ENCODE data around the gene ODC1.

The ODC1 gene

DNA sequence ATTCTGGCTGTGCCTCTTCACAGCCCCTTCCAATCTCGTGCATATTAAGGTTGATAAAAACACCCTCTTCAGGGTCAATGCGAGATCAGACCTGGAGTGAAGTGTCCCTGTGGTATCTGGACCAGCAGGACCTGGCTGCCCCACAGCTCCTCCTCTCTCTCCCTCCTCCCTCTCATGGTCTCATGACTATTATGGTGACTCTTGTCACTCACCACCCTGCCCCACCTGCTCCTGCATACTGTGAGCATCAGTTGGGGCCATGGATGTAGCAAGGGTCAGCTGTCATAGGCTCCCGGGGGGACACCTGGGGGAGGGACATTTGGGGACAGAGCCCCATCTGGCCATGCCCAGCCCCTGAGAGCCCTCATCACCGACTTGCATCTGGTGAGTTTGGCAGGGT, 50.2 kb downstream of the ODC1 start:
- no peak overlapping the region for H3K9ac ChIP-seq (ENCODE audit: low read depth, low read length)
- no peaks in the 10 kb centered on the region for H3K36me3 ChIP-seq (ENCODE audit: control insufficient read depth, insufficient read depth, low read length)
- peaks cover 3% of the 10 kb centered on the region for H3K4me1 ChIP-seq (ENCODE audit: control insufficient read depth, insufficient read depth, low read length)
- H3K9me3 ChIP-seq (ENCODE audit: control insufficient read depth, insufficient read depth, low read length): no peaks in the 10 kb centered on the region
- H3K4me3 ChIP-seq (ENCODE audit: low read depth, low read length): no peak overlapping the region
- H3K27me3 ChIP-seq (ENCODE audit: control insufficient read depth, insufficient read depth, low read length): no peaks in the 10 kb centered on the region

DNA sequence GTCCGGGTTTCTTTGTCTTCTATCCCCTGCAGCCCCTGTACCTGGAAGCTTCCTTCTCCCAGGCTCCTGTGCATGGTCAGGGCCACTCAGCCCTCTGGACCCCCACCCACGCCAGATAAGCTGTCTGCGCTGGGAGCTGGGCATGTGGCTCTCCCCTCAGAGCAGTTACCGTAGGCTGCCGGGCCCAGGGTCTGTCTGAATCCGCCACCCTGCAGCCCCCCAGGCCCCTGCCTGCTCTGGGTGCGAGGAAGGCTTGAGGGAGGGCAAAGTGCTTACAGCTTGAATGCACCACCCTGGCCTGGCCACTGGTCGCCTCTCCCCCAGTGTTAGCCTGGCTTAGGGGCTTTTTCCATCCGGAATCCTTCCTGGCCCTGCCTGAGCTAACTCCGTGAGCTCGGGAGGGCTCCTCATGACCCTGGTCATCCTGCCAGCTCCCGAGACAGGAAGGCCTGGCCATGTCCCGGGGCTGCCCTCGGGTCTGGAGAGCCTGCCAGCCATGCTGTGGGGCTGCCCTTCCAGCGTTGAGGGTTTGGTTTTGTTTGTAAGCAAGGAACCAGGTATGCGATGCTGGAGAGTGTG, 50.7 kb downstream of the ODC1 start:
- peaks cover 4% of the 10 kb centered on the region for H3K4me1 ChIP-seq (ENCODE audit: control insufficient read depth, insufficient read depth, low read length)
- no peaks in the 10 kb centered on the region for H3K36me3 ChIP-seq (ENCODE audit: control insufficient read depth, insufficient read depth, low read length)
- no peaks in the 10 kb centered on the region for H3K9me3 ChIP-seq (ENCODE audit: control insufficient read depth, insufficient read depth, low read length)
- H3K9ac ChIP-seq (ENCODE audit: low read depth, low read length): no peak overlapping the region
- H3K4me3 ChIP-seq (ENCODE audit: low read depth, low read length): no peak overlapping the region
- H3K27me3 ChIP-seq (ENCODE audit: control insufficient read depth, insufficient read depth, low read length): no peaks in the 10 kb centered on the region

DNA sequence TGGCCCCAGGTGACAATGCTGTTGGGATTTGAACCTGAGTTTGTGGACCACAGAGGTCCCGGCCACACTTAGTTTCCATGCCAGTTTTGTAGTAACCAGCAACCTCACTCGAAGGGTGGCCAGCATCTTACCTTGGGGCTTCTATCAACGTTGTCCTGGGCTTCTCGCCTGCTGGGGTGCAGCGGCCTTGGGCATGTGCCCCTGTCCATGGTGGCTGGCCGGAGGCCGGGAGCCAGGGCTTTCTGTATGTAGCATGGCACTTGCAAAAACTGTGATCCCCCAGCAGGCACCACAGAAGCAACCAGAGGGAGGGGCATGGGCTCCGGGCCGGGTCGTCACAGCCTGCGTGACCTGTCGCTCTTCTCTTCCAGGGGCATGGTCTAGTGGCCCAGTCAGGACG, 51.7 kb downstream of the ODC1 start:
- Histone ChIP-seq H3K36me3 (ENCODE audit: control insufficient read depth, insufficient read depth, low read length) (no peaks in the 10 kb centered on the region), H3K9ac (ENCODE audit: low read depth, low read length) (no peak overlapping the region), H3K4me1 (ENCODE audit: control insufficient read depth, insufficient read depth, low read length) (peaks cover 4% of the 10 kb centered on the region), H3K27me3 (ENCODE audit: control insufficient read depth, insufficient read depth, low read length) (no peaks in the 10 kb centered on the region), H3K9me3 (ENCODE audit: control insufficient read depth, insufficient read depth, low read length) (no peaks in the 10 kb centered on the region), H3K4me3 (ENCODE audit: low read depth, low read length) (no peak overlapping the region)

DNA sequence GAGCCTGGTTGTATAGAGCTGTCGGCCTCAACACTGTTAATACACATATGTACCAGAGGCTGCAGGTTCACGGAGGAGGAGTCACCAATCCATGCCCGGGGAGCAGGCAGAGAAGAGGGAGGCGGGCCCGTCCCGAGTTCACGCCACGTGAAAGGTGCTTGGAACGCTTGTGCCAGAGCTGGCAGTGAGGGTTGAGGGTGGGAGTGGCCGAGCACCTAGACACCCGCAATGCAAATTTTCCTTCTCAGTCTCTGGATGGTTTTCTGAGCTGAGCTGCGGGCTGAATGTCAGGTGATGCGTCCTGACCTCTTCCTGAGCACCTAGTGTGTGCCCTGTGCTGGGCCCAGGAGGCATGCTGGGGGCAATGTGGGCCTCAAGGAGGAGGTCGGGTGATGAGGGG, 52.2 kb downstream of the ODC1 start:
- H3K27me3 ChIP-seq (ENCODE audit: control insufficient read depth, insufficient read depth, low read length): no peaks in the 10 kb centered on the region
- H3K4me1 ChIP-seq (ENCODE audit: control insufficient read depth, insufficient read depth, low read length): peaks cover 4% of the 10 kb centered on the region
- H3K4me3 ChIP-seq (ENCODE audit: low read depth, low read length): no peak overlapping the region

DNA sequence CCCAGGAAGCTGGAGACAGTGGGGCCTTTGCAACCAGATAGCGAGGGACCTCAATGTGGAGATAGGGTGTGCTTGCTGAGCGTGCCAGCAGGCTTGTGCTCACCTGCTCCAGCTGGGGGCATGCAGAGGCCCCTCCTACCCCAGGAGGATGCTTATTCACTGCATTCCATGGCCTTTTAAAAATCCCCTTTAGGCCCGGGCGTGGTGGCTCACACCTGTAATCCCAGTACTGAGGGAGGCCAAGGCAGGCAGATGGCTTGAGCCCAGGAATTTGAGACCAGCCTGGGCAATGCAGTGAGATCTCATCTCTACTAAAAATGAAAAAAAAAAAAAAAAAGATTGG, 54.5 kb downstream of the ODC1 start:
- H3K4me3 ChIP-seq (ENCODE audit: low read depth, low read length): no peak overlapping the region
- no peaks in the 10 kb centered on the region for H3K36me3 ChIP-seq (ENCODE audit: control insufficient read depth, insufficient read depth, low read length)
- peaks cover 4% of the 10 kb centered on the region for H3K4me1 ChIP-seq (ENCODE audit: control insufficient read depth, insufficient read depth, low read length)
- no peaks in the 10 kb centered on the region for H3K9me3 ChIP-seq (ENCODE audit: control insufficient read depth, insufficient read depth, low read length)
- H3K27me3 ChIP-seq (ENCODE audit: control insufficient read depth, insufficient read depth, low read length): no peaks in the 10 kb centered on the region
- H3K9ac ChIP-seq (ENCODE audit: low read depth, low read length): no peak overlapping the region

More for the DNA sequence above, 52.2 kb downstream of the ODC1 start:
- H3K36me3 ChIP-seq (ENCODE audit: control insufficient read depth, insufficient read depth, low read length): no peaks in the 10 kb centered on the region
- no peak overlapping the region for H3K9ac ChIP-seq (ENCODE audit: low read depth, low read length)
- H3K9me3 ChIP-seq (ENCODE audit: control insufficient read depth, insufficient read depth, low read length): no peaks in the 10 kb centered on the region

DNA sequence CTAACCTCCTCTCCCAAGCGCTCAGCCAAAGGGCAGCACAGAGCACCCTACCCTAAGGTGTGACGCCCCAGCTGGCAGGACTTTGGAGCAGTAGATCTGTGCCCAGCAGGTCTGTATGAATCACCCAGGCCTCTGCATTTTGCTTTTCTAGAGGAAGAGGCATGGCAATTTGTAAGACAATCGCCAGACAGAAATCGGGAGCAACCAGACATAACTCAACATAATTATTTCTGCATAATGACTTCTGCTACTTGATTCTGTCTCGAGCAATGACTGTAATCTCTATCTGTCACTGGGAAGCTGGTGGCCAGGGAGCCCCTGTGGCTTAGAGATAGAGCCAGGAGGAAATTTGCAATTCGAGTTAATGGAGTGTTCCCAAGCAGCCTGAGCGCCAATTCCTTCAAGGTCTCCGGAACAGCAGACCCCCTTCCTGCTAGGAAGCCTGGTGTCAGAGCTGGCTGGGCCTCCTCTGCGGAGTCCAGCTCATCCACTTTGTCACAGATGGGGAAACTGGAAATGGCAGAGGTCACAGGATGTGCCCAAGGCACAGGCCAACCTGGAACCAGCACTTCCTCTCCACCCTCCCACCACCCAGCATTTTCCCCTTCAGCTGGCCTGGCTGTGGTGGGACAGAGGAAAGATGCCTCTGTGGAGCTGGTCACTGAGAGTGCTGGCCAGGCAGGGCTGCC, 55.0 kb downstream of the ODC1 start:
- no peak overlapping the region for H3K4me3 ChIP-seq (ENCODE audit: low read depth, low read length)
- H3K9me3 ChIP-seq (ENCODE audit: control insufficient read depth, insufficient read depth, low read length): no peaks in the 10 kb centered on the region
- no peak overlapping the region for H3K9ac ChIP-seq (ENCODE audit: low read depth, low read length)
- H3K4me1 ChIP-seq (ENCODE audit: control insufficient read depth, insufficient read depth, low read length): peaks cover 4% of the 10 kb centered on the region
- no peaks in the 10 kb centered on the region for H3K36me3 ChIP-seq (ENCODE audit: control insufficient read depth, insufficient read depth, low read length)
- H3K27me3 ChIP-seq (ENCODE audit: control insufficient read depth, insufficient read depth, low read length): no peaks in the 10 kb centered on the region

DNA sequence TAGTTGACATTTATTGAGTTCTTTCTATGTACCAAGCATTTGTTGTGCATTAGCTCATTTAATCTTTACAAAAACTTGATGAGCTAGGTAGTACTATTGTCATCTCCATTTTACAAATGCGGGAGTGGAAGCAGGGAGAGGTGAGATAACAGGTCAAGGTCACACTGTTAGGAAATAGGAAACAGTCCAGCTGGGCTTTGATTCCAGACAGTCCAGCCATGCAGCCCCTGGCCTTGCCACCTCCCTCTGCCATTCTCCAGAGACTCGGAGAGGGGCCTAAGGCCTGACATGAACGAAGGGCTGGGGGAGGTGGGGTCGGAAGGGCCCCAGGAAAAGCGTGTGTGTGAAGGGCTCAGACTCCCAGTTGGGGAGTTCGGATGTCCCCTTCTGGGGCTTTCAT, 55.6 kb downstream of the ODC1 start:
- H3K36me3 ChIP-seq (ENCODE audit: control insufficient read depth, insufficient read depth, low read length): no peaks in the 10 kb centered on the region

DNA sequence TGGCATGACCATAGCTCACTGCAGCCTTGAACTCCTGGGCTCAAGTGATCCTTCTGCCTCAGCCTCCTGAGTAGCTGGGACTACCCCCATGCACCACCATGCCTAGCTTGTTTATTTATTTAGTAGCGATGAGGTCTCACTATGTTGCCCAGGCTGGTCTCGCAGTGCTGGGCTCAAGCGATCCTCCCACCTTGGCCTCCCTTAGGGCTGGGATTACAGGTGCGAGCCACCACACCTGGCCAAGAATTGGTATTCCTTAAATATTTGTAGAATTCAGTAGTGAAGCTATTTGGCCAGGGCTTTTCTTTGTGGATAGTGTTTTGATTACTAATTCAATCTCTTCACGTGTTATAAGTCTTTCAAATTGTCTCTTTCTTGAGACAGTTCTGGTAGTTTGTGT, 56.0 kb downstream of the ODC1 start:
- H3K27me3 ChIP-seq (ENCODE audit: control insufficient read depth, insufficient read depth, low read length): no peaks in the 10 kb centered on the region
- H3K4me1 ChIP-seq (ENCODE audit: control insufficient read depth, insufficient read depth, low read length): peaks cover 4% of the 10 kb centered on the region
- no peaks in the 10 kb centered on the region for H3K9me3 ChIP-seq (ENCODE audit: control insufficient read depth, insufficient read depth, low read length)
- H3K36me3 ChIP-seq (ENCODE audit: control insufficient read depth, insufficient read depth, low read length): no peaks in the 10 kb centered on the region
- no peak overlapping the region for H3K9ac ChIP-seq (ENCODE audit: low read depth, low read length)
- no peak overlapping the region for H3K4me3 ChIP-seq (ENCODE audit: low read depth, low read length)

More for the DNA sequence above, 55.6 kb downstream of the ODC1 start:
- Histone ChIP-seq H3K4me1 (ENCODE audit: control insufficient read depth, insufficient read depth, low read length) (peaks cover 4% of the 10 kb centered on the region), H3K27me3 (ENCODE audit: control insufficient read depth, insufficient read depth, low read length) (no peaks in the 10 kb centered on the region), H3K9ac (ENCODE audit: low read depth, low read length) (no peak overlapping the region), H3K9me3 (ENCODE audit: control insufficient read depth, insufficient read depth, low read length) (no peaks in the 10 kb centered on the region), H3K4me3 (ENCODE audit: low read depth, low read length) (no peak overlapping the region)

DNA sequence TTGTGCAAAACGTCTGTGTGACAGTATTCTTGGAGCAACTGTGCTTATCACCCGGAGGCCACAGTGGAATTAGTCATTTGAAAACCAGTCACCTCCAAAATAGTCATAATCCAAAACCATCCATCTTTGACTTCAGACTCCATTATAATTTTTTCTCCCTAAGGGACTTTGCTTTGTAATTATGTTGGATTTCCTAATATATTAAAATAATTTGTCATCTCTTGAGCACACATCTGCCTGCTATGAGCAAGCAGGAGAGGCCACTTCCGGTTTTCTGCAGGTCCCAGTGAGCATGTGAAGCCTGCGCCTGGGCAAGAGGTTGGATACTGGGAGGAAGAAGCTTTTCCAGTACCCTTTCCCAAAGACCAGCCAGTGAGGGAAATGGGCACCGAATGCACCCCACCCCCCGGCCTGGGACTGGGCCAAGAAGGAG, 57.7 kb downstream of the ODC1 start:
- Histone ChIP-seq H3K4me1 (ENCODE audit: control insufficient read depth, insufficient read depth, low read length) (peaks cover 4% of the 10 kb centered on the region), H3K36me3 (ENCODE audit: control insufficient read depth, insufficient read depth, low read length) (no peaks in the 10 kb centered on the region), H3K9me3 (ENCODE audit: control insufficient read depth, insufficient read depth, low read length) (no peaks in the 10 kb centered on the region), H3K4me3 (ENCODE audit: low read depth, low read length) (no peak overlapping the region), H3K27me3 (ENCODE audit: control insufficient read depth, insufficient read depth, low read length) (no peaks in the 10 kb centered on the region), H3K9ac (ENCODE audit: low read depth, low read length) (no peak overlapping the region)

All from iPS-15b (cell line).